Tibial artery (tissue), 4 donors: ENCODE results near the gene IQCE.

Experiments used
- DNase-seq, 2 donors: peaks; one replicate each; pipeline ENCODE4 v3.0.0-alpha.2; 2019
- H3K27ac ChIP-seq, 2 donors: fragments of 200-600 bp; sonication (generic) in 1 of 2; 1 replicate in 1 of 2; 2 replicates in 1 of 2; pipeline ENCODE4 v1.5.1; 2018 to 2019; ENCODE audit warnings: mild to moderate bottlenecking in 1 of 2
- H3K27me3 ChIP-seq, 2 donors: fragments of 200-600 bp; sonication (generic) in 1 of 2; one replicate each; pipeline versions ENCODE4 v1.5.1 to v1.6.0; 2016 to 2019
- H3K36me3 ChIP-seq, 3 donors: fragments of 200-600 bp; sonication (generic) in 2 of 3; one replicate each; pipeline ENCODE4 v1.5.1; 2016 to 2019; ENCODE audit warnings: mild to moderate bottlenecking in 2 of 3
- H3K4me1 ChIP-seq, 4 donors: fragments of 200-600 bp; sonication (generic) in 2 of 4; 1 replicate in 3 of 4; 2 replicates in 1 of 4; pipeline ENCODE4 v1.5.1; 2016 to 2019
- H3K4me3 ChIP-seq, 2 donors: fragments of 200-600 bp; sonication (generic) in 1 of 2; 1 replicate in 1 of 2; 2 replicates in 1 of 2; pipeline ENCODE4 v1.5.1; 2018 to 2019; ENCODE audit warnings: mild to moderate bottlenecking in 2 of 2
- H3K9me3 ChIP-seq, 3 donors: fragments of 200-600 bp; sonication (generic) in 1 of 3; one replicate each; pipeline ENCODE4 v1.5.1; 2016 to 2019
- intact Hi-C: fragments of 100-400 bp; cut with DNase I; formaldehyde crosslinking; loops from one replicate; pipeline ENCODE4 v1.15.0; 2023; ENCODE audit warnings: low total_unique reads
- TF ChIP-seq, protein P1 (sequence below), 2 experiments: fragments of 200-600 bp in 1 of 2; fragments of 450-650 bp in 1 of 2; IDR thresholded peaks; one replicate each; pipeline ENCODE4 v1.5.1; 2017 to 2019; ENCODE audit warnings: antibody characterized with exemption in 2 of 2, mild to moderate bottlenecking in 1 of 2, moderate library complexity in 1 of 2

IQCE gene

DNA sequence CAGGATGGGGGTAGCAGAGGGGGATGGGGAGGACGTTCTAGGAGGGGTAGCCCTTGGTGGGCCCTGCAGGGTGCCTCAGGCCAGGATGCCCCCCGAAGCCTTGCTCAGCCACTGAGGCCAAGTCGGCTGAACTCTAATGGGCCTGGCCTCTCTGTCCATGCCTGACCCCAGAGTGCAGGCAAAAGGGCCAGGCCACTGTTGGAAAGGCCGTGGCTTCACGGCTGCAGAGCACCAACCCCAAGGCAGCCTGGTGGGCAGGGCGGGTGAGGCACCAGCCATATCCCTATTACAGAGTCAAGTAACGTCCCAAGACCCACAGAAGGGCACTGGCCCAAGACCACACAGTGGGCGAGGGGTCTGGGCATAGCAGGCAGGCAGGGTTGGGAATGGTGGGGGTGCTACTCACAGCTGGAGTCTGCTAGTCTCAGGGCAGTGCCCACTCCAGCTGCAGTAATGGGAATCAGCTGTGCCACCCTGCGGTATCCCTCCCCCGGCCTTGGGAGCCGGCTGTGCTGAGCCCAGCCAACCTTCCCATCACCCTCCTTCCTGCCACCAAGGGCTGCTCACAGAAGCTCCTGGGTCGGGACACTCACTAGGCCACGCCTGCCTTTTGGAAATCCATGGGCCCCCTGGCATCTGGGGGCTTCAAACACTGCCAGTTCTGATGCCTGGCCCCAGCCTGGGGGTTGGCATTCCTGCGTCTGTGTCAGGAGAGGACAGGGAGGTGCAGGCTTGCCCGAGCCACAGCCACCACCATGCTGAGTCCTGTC lies 43.2 kb upstream of the IQCE start:
- Histone ChIP-seq H3K27ac (no peak overlapping the region), H3K36me3 (no peaks in the 10 kb centered on the region), H3K27me3 (peaks cover 0 to 8% of the 10 kb centered on the region in 2 donors), H3K9me3 (no peaks in the 10 kb centered on the region), H3K4me3 (no peak overlapping the region), H3K4me1 (peaks cover 0 to 26% (median 17%) of the 10 kb centered on the region in 4 donors)
- intact Hi-C loops: no loop called here
- TF ChIP-seq, protein P1, sequence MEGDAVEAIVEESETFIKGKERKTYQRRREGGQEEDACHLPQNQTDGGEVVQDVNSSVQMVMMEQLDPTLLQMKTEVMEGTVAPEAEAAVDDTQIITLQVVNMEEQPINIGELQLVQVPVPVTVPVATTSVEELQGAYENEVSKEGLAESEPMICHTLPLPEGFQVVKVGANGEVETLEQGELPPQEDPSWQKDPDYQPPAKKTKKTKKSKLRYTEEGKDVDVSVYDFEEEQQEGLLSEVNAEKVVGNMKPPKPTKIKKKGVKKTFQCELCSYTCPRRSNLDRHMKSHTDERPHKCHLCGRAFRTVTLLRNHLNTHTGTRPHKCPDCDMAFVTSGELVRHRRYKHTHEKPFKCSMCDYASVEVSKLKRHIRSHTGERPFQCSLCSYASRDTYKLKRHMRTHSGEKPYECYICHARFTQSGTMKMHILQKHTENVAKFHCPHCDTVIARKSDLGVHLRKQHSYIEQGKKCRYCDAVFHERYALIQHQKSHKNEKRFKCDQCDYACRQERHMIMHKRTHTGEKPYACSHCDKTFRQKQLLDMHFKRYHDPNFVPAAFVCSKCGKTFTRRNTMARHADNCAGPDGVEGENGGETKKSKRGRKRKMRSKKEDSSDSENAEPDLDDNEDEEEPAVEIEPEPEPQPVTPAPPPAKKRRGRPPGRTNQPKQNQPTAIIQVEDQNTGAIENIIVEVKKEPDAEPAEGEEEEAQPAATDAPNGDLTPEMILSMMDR (IDR thresholded peaks at IDR 0.05): no peak
- DNase-seq: no peak

DNA sequence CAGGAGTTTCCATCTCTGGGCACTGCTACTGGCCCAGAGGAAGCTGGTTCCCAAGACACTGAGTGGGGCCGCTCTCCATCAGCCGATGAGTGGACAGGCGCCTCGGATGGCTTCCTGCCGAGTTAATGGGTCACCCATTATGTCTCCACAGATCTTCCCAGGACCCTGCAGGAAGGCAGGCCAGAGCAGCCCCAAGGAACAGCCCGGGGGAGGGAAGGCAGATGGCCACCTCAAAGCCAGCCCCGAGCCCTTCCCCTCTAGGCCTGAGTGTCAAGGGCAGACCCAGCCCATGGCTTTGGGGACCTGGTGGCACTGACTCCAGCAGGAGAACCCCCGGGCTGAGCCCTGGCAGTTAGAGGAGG lies 42.6 kb upstream of the IQCE start:
- Histone ChIP-seq H3K4me1 (peaks cover 0 to 32% (median 22%) of the 10 kb centered on the region in 4 donors), H3K27me3 (peaks cover 0 to 14% of the 10 kb centered on the region in 2 donors), H3K4me3 (no peak overlapping the region), H3K9me3 (no peaks in the 10 kb centered on the region), H3K27ac (no peak overlapping the region), H3K36me3 (no peaks in the 10 kb centered on the region)
- intact Hi-C loops: no loop called here
- DNase-seq: no peak
- TF ChIP-seq, protein P1 (IDR thresholded peaks at IDR 0.05): no peak

DNA sequence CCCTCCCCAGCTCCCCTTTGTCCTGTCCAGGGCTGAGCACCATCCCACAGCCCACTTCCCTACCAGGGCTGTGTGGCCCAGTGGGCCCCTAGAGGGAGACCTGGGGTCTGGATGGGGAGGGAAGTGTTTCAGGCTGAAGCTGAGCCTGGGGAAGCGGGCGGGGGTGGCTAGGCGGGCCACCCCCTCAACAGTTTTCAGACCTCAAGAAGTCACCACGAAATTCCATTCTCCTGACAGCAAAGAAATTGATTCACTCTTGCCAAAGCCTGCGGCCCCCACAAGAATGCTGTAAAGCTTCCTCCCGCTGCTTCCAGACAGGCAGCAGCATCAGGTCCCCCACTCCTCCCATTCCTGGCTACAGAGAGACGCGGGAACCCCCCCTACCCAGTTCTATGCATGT lies 41.8 kb upstream of the IQCE start:
- H3K4me1 ChIP-seq: peaks cover 0 to 41% (median 24%) of the 10 kb centered on the region in 4 donors
- TF ChIP-seq, protein P1 (IDR thresholded peaks at IDR 0.05): no peak
- no peaks in the 10 kb centered on the region for H3K36me3 ChIP-seq
- intact Hi-C loops: no loop called here
- no peak overlapping the region for H3K27ac ChIP-seq
- no peak for DNase-seq
- H3K4me3 ChIP-seq: no peak overlapping the region
- H3K9me3 ChIP-seq: no peaks in the 10 kb centered on the region
- H3K27me3 ChIP-seq: peaks cover 0 to 22% of the 10 kb centered on the region in 2 donors

DNA sequence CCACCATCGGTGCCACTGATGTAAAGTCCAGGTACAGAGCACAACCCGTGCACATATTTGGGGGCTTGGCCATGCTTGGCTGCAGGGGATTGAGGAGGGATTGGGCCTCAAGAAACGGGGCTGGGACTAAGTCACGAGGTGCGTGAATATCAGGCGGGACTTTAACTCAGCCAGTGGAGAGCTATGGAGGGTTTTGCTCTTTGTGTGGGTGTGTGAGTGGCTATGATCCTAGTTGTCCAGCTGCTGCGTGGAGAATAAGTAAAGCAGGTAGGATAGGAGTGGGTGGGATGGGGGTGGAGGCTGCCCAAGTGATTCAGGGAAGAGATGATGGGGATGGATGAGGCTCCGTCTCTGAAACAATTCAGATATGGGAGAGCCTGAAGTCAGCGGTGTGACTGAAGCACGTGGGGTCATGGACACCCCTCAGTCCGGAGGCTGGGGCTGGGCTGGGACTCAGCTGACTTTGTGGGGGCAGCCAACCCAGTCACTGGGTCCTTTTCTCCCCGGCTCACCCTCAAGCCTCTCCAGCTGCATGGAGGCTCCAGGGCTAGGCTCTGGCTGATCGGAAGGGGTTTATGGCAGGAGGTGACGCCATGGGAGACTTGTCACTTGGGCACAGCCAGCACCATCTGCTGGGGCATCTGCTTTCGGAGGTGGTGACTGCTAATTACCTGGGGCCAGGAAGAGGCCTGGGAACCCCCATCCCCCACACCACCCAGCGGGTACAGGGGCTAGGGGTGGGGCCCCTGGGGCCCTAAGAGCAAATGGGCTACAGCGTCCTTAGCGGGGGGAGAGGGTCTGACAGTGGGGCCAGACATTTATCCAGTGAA lies 40.9 kb upstream of the IQCE start:
- Histone ChIP-seq H3K4me3 (no peak overlapping the region), H3K9me3 (no peaks in the 10 kb centered on the region), H3K27ac (no peak overlapping the region), H3K27me3 (peaks cover 0 to 31% of the 10 kb centered on the region in 2 donors), H3K36me3 (no peaks in the 10 kb centered on the region), H3K4me1 (peaks cover 0 to 43% (median 26%) of the 10 kb centered on the region in 4 donors)
- intact Hi-C loops: no loop called here
- no peak for DNase-seq
- TF ChIP-seq, protein P1 (IDR thresholded peaks at IDR 0.05): no peak

DNA sequence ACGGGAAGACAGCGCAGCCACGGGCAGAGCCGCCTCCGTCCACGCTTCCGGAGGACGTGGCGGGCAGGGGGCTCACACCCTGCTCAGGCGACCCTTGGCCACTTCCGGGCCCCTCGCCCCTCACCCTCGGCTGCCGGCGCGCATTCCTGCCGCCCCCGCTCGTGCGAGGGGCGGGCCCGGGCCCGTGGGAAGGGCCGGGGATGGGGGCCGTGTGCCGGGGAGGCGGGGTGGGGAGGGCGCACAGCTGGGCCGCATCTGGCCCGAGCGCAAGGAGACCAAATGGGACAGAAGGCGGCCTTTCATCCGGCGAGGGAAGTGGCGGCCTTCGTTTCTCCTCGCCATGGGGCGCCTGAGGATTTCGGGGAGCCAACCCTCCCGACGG lies 40.1 kb upstream of the IQCE start:
- no peak for DNase-seq
- Histone ChIP-seq H3K9me3 (no peaks in the 10 kb centered on the region), H3K36me3 (no peaks in the 10 kb centered on the region), H3K27me3 (peaks cover 0 to 39% of the 10 kb centered on the region in 2 donors), H3K27ac (no peak overlapping the region), H3K4me1 (peaks cover 0 to 51% (median 30%) of the 10 kb centered on the region in 4 donors), H3K4me3 (peak overlapping the region; percentile 50 to 63)
- intact Hi-C loops: no loop called here
- TF ChIP-seq, protein P1 (IDR thresholded peaks at IDR 0.05): no peak
